ENCODE data around the gene OR52D1.

The OR52D1 gene

DNA sequence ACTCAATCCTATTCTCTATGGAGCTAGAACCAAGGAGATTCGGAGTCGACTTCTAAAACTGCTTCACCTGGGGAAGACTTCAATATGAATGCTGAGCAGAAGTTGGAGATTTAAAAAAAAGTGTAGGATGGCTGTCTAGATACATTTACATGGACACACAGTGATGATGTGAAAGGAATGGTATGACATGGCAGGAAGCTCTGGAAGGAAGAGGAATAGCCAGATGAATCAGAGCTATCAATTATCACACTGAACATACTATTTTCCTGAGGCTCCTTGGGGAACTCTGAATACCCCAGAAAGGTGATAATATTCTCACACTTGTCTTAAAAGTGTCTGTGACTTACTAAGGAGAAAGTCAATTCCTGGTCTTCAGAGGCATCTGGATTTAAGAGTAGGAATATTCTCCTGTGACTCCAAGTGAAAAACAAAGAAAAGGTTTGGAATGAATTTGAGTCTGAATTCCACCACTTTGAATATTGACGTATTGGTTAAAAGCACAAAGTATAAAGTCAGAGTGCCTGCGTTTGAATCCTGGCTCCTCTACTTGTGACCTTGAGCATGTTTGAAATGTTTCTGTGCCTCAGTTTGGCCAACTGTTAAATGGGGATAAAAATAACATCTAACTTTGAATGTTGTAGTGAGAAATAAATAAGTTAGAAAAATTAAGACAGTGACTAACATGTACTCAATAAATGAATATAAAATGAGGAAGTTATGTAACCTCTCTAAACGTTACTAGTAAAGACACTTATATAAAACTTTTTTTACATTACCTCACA, 1.3 kb downstream of the OR52D1 start:
- CTCF ChIA-PET, result no interaction called here
- POLR2A ChIA-PET, result no interaction called here
- TF ChIP-seq, protein P1, sequence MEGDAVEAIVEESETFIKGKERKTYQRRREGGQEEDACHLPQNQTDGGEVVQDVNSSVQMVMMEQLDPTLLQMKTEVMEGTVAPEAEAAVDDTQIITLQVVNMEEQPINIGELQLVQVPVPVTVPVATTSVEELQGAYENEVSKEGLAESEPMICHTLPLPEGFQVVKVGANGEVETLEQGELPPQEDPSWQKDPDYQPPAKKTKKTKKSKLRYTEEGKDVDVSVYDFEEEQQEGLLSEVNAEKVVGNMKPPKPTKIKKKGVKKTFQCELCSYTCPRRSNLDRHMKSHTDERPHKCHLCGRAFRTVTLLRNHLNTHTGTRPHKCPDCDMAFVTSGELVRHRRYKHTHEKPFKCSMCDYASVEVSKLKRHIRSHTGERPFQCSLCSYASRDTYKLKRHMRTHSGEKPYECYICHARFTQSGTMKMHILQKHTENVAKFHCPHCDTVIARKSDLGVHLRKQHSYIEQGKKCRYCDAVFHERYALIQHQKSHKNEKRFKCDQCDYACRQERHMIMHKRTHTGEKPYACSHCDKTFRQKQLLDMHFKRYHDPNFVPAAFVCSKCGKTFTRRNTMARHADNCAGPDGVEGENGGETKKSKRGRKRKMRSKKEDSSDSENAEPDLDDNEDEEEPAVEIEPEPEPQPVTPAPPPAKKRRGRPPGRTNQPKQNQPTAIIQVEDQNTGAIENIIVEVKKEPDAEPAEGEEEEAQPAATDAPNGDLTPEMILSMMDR (IDR thresholded peaks at IDR 0.05; ENCODE audit: control extremely low read depth, extremely low read depth, low read depth, missing control alignments), result no peak

DNA sequence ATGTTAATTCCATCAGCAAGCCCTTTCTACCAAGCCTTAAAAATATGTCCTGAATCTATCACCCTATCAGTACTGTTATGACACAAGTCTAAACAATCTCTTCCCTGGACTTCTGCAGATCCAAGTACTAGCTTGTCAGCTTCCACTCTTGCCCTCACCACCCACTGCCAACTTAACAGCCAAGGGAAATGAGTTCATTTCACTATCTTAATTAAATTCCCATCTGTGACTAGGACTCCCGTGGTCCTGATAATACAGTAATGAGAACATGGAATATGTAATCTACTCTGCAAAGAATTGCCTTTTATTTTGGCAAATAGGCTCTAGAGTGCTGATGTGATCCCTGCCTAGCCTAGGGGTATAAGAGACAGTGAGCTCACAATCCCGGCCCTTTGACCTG, 11.2 kb downstream of the OR52D1 start:
- CTCF ChIA-PET, result no interaction called here
- TF ChIP-seq, protein P1 (IDR thresholded peaks at IDR 0.05; ENCODE audit: control extremely low read depth, extremely low read depth, low read depth, missing control alignments), result no peak
- DNase-seq (ENCODE audit: extremely low spot score), result no peak
- POLR2A ChIA-PET, result no interaction called here

More for the DNA sequence above, 1.3 kb downstream of the OR52D1 start:
- no peak for DNase-seq (ENCODE audit: extremely low spot score)

DNA sequence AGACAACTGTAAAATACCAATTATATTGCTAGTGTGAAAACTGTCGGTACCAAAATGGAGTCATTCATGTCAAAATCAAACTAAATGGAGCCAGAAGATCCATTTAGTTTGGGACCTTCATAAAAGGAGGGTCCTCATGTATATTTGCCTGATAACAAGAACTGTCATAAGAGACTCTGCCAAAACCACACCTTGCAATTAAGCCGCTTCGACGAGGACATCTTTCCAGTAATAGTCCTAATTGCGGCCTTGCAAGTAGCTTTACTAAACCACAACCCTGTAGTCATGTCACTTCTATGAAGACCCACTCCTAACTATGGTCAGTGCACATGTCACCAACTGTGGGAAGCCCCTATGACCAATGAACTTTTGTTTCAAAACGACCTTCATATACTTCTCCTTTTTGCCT, 11.9 kb downstream of the OR52D1 start:
- CTCF ChIA-PET, result no interaction called here
- TF ChIP-seq, protein P1 (IDR thresholded peaks at IDR 0.05; ENCODE audit: control extremely low read depth, extremely low read depth, low read depth, missing control alignments), result no peak
- POLR2A ChIA-PET, result no interaction called here
- DNase-seq (ENCODE audit: extremely low spot score), result no peak

DNA sequence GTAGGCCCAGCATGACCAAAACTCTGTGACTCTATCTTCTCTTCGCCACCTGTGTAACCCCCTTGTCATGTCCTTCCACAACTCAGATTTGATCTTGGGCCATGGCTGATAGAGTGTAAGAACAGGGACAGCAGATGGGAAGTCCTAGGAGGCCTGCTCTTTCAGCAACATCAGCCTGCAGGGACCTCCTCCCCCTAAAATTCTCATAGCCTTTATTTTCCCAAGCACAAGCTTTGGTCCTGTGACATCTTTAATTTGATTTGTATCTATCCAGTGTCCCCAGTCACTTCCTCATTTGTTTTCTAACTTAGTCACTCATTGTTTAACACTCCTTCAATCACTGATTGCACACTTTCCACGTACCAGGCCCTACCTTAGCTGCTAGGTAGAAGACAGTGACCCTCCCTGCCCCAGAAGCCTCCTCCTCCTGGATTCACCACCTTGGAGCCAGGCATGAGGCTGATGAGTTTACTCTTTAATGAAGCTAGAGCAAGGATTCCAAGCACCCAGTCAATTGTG, 16.0 kb downstream of the OR52D1 start:
- TF ChIP-seq, protein P1 (IDR thresholded peaks at IDR 0.05; ENCODE audit: control extremely low read depth, extremely low read depth, low read depth, missing control alignments), result no peak
- CTCF ChIA-PET, result interaction anchor here (0.9 kb wide), 1 partner anchor 28 kb away, joined by 4 read pairs; no protein-coding TSS in a partner anchor
- POLR2A ChIA-PET, result no interaction called here
- DNase-seq (ENCODE audit: extremely low spot score), result no peak

DNA sequence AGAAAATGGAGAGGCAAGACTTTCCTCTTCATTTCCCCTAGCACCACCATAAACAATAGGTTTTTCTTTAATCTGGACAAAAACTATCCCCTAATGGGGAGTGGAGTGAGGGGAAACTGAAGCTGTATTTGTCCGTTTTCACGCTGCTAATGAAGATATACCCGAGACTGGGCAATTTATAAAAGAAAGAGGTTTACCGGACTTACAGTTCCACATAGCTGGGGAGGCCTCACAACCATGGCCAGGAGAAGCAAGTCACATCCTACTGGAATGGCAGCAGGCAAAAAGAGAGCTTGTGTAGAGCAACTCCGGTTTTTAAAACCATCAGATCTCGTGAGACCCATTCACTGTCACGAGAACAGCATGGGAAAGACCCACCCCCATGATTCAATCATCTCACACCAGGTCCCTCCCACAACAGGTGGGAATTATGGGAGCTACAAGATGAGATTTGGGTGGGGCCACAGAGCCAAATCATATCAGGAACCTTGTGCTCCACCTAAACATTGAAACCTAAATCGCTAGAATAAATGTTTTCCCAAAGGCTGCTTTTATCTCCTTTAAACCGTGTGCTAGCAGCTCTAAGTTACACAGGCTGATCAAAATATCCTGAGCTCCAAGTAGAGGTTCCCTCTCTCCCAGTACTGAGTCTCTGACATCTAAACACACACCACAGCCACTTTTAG, 17.0 kb downstream of the OR52D1 start:
- ChIA-PET CTCF (interaction anchor here (0.9 kb wide), 1 partner anchor 12 kb away, joined by 3 read pairs; no protein-coding TSS in a partner anchor), POLR2A (no interaction called here)
- no peak for DNase-seq (ENCODE audit: extremely low spot score)
- TF ChIP-seq, protein P1 (IDR thresholded peaks at IDR 0.05; ENCODE audit: control extremely low read depth, extremely low read depth, low read depth, missing control alignments), result no peak

DNA sequence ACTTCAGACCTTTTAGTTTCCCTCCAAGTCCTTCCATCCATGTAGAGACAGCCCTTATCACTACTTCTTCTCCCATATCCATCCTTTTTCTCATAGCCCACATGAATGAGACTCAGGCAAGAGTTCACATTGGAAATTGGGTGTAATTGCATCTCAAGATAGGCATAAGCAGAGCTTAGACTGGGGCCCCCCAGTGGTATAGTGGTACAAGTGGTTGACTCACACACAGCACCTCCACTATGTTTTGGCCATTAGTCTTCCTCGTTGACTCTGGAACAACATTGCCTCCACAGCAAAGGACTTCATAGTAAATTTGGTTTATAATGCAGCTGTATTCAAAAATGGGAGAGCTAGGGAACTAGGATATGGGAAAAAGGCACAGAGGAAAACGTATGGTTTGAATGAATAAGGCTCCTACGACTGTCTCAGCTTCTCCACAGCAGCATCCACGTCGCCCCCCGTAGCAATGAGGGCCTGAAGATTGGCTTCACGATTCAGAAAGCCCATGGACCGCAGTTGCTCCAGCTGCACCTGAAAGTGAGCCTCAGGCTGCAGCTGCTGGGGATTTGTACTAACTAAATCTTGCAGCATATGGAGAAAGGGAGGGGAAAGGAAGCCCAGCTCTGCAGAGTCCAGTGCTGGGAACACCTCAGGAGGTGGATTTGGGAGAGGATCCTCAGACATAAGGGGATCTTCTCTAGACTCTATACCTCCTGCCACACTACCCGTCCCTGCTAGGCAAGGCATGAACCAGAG, 18.9 kb downstream of the OR52D1 start:
- CTCF ChIA-PET, result interaction anchor here (1.2 to 2.2 kb wide), 3 partner anchors 10 to 33 kb away, joined by 3 to 6 read pairs (median 4); no protein-coding TSS in a partner anchor
- POLR2A ChIA-PET, result no interaction called here
- TF ChIP-seq, protein P1 (IDR thresholded peaks at IDR 0.05; ENCODE audit: control extremely low read depth, extremely low read depth, low read depth, missing control alignments), result no peak
- DNase-seq (ENCODE audit: extremely low spot score), result no peak
